C4-2B (cell line): Measurements from ENCODE around the gene AEBP1.

ENCODE experiments used
- H3K27ac ChIP-seq: fragments of 450-650 bp; 2 replicates; pipeline ENCODE4 v1.5.1; 2017
- CTCF ChIP-seq: fragments of 450-650 bp; conservative IDR thresholded peaks from 2 replicates; pipeline ENCODE4 v1.5.1; 2017; ENCODE audit warnings: mild to moderate bottlenecking
- ZFX ChIP-seq: fragments of 450-650 bp; IDR thresholded peaks from 2 replicates; pipeline ENCODE4 v1.6.1; 2017

AEBP1 gene

GRCh38 chr7:44103923-44104859, at the start of gene AEBP1:
Gene AEBP1 (plus strand): TSS chr7:44104345. CDS start chr7:44104666, 321 bp downstream.
- TF ChIP-seq CTCF (no peak), ZFX (no peak)
- no peak within 1 kb of the TSS for H3K27ac ChIP-seq

GRCh38 chr7:44056681-44057080, 47.5 kb upstream of the AEBP1 start:
- no peak overlapping the region for H3K27ac ChIP-seq
- TF ChIP-seq ZFX (no peak), CTCF (no peak)

- no peak overlapping the region for H3K27ac ChIP-seq
- TF ChIP-seq ZFX (no peak), CTCF (no peak)
Observed at GRCh38 chr7:44057181-44057848, 46.8 kb upstream of the AEBP1 start.

GRCh38 chr7:44057849-44058758, 46.0 kb upstream of the AEBP1 start:
- H3K27ac ChIP-seq, result no peak overlapping the region
- no peak for TF ChIP-seq CTCF
- TF ChIP-seq ZFX, result no peak

GRCh38 chr7:44058759-44059218, 45.4 kb upstream of the AEBP1 start:
- no peak overlapping the region for H3K27ac ChIP-seq
- TF ChIP-seq ZFX (no peak), CTCF (no peak)

- no peak for TF ChIP-seq ZFX
- TF ChIP-seq CTCF, result no peak
- H3K27ac ChIP-seq, result no peak overlapping the region
Observed at GRCh38 chr7:44059219-44060090, 44.7 kb upstream of the AEBP1 start.
